ENCODE data around the gene KCNMA1. TPM values are rescaled to one million over a fixed set of nuclear protein-coding genes. Genes with fewer than 3 reads are reported as not detected.

Gene KCNMA1
- total RNA-seq, 2 donors from 2014 or later = 23.2 to 44.5 TPM

DNA sequence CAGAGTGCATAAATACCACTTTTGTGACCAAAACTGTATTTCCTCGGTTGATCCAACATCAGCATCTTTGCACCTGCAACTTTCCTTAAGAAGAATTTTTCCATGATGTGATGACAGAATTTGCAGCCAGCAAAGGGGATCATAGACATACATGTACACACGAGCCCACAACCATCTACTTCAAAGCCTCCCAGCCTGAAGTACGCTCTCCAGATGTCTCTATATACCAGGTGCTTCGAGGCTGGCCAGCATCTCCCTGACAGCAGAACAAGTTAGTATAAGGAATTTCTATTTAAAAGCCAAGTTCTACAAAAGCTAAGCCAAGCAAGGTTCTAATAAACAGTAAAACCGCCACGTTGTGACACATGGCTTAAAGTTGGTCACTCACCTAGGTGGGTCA lies 328.5 kb downstream of the KCNMA1 start:
- no peak for DNase-seq
- H3K36me3 ChIP-seq = no peaks in the 10 kb centered on the region
- no peak overlapping the region for H3K27ac ChIP-seq
- H3K4me1 ChIP-seq = no peaks in the 10 kb centered on the region
- TF ChIP-seq CTCF (IDR thresholded peaks at IDR 0.05) = no peak
- H3K27me3 ChIP-seq = no peaks in the 10 kb centered on the region
- H3K9ac ChIP-seq (ENCODE audit: low read depth in 2 of 2, low read length in 2 of 2) = no peak overlapping the region
- H3K4me3 ChIP-seq = no peak overlapping the region
- intact Hi-C loops (cut with DNase I) = no loop called here
- no peaks in the 10 kb centered on the region for H3K9me3 ChIP-seq

- Histone ChIP-seq H3K4me3 (no peak overlapping the region), H3K36me3 (no peaks in the 10 kb centered on the region), H3K9ac (ENCODE audit: low read depth in 2 of 2, low read length in 2 of 2) (no peak overlapping the region), H3K9me3 (no peaks in the 10 kb centered on the region), H3K4me1 (no peaks in the 10 kb centered on the region), H3K27ac (no peak overlapping the region), H3K27me3 (no peaks in the 10 kb centered on the region)
- DNase-seq = no peak
- intact Hi-C loops (cut with DNase I) = no loop called here
- TF ChIP-seq CTCF (IDR thresholded peaks at IDR 0.05) = no peak
These were observed 329.4 kb downstream of the KCNMA1 start for GRCh38 chr10:77308084-77308732.

DNA sequence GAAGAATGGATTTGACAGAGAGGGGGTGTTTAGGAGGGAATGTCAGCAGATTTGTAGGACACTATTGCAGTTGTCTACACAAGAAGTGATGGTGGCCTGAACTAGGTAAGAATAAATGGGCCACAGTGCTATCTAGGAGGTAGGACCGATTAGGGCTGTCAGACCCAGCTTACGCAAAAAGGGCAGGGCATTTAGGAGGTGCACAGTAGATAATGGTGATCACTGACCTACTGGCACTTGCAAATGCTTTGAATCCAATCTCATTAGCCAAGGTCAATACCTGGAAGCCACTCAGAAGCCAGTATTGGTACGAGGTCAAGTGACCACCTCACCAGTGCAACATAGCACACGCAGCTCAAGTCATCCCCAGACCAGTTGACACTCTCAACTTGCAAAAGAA lies 330.9 kb downstream of the KCNMA1 start:
- no peak for DNase-seq
- H3K9me3 ChIP-seq = no peaks in the 10 kb centered on the region
- H3K4me3 ChIP-seq = no peak overlapping the region
- no peaks in the 10 kb centered on the region for H3K36me3 ChIP-seq
- no peak for TF ChIP-seq CTCF (IDR thresholded peaks at IDR 0.05)
- H3K27me3 ChIP-seq = no peaks in the 10 kb centered on the region
- H3K9ac ChIP-seq (ENCODE audit: low read depth in 2 of 2, low read length in 2 of 2) = no peak overlapping the region
- intact Hi-C loops (cut with DNase I) = no loop called here
- no peak overlapping the region for H3K27ac ChIP-seq
- no peaks in the 10 kb centered on the region for H3K4me1 ChIP-seq

GRCh38 chr10:77305650-77306632 lies 331.7 kb downstream of the KCNMA1 start:
- Histone ChIP-seq H3K4me1 (no peaks in the 10 kb centered on the region), H3K4me3 (no peak overlapping the region), H3K27me3 (no peaks in the 10 kb centered on the region), H3K27ac (no peak overlapping the region), H3K9me3 (no peaks in the 10 kb centered on the region), H3K36me3 (no peaks in the 10 kb centered on the region), H3K9ac (ENCODE audit: low read depth in 2 of 2, low read length in 2 of 2) (no peak overlapping the region)
- no peak for TF ChIP-seq CTCF (IDR thresholded peaks at IDR 0.05)
- intact Hi-C loops (cut with DNase I) = no loop called here
- DNase-seq = no peak

GRCh38 chr10:77304192-77304591 lies 333.4 kb downstream of the KCNMA1 start:
- H3K27ac ChIP-seq = no peak overlapping the region
- intact Hi-C loops (cut with DNase I) = no loop called here
- DNase-seq = no peak
- no peak overlapping the region for H3K4me3 ChIP-seq
- H3K9ac ChIP-seq (ENCODE audit: low read depth in 2 of 2, low read length in 2 of 2) = no peak overlapping the region
- no peaks in the 10 kb centered on the region for H3K27me3 ChIP-seq
- H3K4me1 ChIP-seq = no peaks in the 10 kb centered on the region
- no peaks in the 10 kb centered on the region for H3K36me3 ChIP-seq
- no peak for TF ChIP-seq CTCF (IDR thresholded peaks at IDR 0.05)
- no peaks in the 10 kb centered on the region for H3K9me3 ChIP-seq
